GM12872 (cell line): ENCODE measurements around the gene ZFYVE28.

ENCODE experiments used
- CTCF ChIP-seq: IDR thresholded peaks from 3 replicates; pipeline ENCODE4 v1.5.1; 2011; ENCODE audit warnings: low read depth, mild to moderate bottlenecking, low read length, moderate library complexity; ENCODE audit not compliant: insufficient read depth

Gene ZFYVE28

GRCh38 chr4:2248821-2249261, 169.6 kb downstream of the ZFYVE28 start:
- TF ChIP-seq CTCF, result no peak

- TF ChIP-seq CTCF, result no peak
These were observed 170.2 kb downstream of the ZFYVE28 start for GRCh38 chr4:2248044-2248780.

GRCh38 chr4:2247128-2248043, 171.1 kb downstream of the ZFYVE28 start:
- no peak for TF ChIP-seq CTCF

GRCh38 chr4:2246384-2247127, 171.9 kb downstream of the ZFYVE28 start:
- TF ChIP-seq CTCF, result no peak

GRCh38 chr4:2245787-2246275, 172.6 kb downstream of the ZFYVE28 start:
- no peak for TF ChIP-seq CTCF

- TF ChIP-seq CTCF, result no peak
These were observed 173.2 kb downstream of the ZFYVE28 start for GRCh38 chr4:2245057-2245786.
